ENCODE measurements around the gene INSR.

- TF ChIP-seq, protein P1, sequence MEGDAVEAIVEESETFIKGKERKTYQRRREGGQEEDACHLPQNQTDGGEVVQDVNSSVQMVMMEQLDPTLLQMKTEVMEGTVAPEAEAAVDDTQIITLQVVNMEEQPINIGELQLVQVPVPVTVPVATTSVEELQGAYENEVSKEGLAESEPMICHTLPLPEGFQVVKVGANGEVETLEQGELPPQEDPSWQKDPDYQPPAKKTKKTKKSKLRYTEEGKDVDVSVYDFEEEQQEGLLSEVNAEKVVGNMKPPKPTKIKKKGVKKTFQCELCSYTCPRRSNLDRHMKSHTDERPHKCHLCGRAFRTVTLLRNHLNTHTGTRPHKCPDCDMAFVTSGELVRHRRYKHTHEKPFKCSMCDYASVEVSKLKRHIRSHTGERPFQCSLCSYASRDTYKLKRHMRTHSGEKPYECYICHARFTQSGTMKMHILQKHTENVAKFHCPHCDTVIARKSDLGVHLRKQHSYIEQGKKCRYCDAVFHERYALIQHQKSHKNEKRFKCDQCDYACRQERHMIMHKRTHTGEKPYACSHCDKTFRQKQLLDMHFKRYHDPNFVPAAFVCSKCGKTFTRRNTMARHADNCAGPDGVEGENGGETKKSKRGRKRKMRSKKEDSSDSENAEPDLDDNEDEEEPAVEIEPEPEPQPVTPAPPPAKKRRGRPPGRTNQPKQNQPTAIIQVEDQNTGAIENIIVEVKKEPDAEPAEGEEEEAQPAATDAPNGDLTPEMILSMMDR (IDR thresholded peaks at IDR 0.05; ENCODE audit: insufficient read depth, low read depth, low read length), result no peak
- no peak for TF ChIP-seq EZH2 (IDR thresholded peaks at IDR 0.05; ENCODE audit: insufficient read depth, low read length)
Observed at GRCh38 chr19:7187605-7188339, 106.4 kb downstream of the INSR start.

All from astrocyte (in vitro differentiated cells and primary cell).